Breast epithelium (tissue), 3 donors: Measurements from ENCODE around the gene NXN.

Source experiments
- CTCF ChIP-seq, 3 donors: fragments of 450-650 bp; IDR thresholded peaks; one replicate each; pipeline ENCODE4 v1.5.1; 2016 to 2017; ENCODE audit warnings: antibody characterized with exemption in 3 of 3, mild to moderate bottlenecking in 3 of 3, moderate library complexity in 3 of 3
- POLR2AphosphoS5 ChIP-seq, 3 donors: sonication (generic); formaldehyde crosslinking; IDR thresholded peaks; one replicate each; pipeline ENCODE4 v1.6.1; 2017; ENCODE audit warnings: antibody characterized with exemption in 3 of 3

GRCh38 chr17:967122-967521 is 12.5 kb downstream of the NXN start:
- TF ChIP-seq CTCF (IDR thresholded peaks at IDR 0.05) (no peak), POLR2AphosphoS5 (IDR thresholded peaks at IDR 0.05) (no peak)
